ENCODE results near the gene RBM48.

DNA sequence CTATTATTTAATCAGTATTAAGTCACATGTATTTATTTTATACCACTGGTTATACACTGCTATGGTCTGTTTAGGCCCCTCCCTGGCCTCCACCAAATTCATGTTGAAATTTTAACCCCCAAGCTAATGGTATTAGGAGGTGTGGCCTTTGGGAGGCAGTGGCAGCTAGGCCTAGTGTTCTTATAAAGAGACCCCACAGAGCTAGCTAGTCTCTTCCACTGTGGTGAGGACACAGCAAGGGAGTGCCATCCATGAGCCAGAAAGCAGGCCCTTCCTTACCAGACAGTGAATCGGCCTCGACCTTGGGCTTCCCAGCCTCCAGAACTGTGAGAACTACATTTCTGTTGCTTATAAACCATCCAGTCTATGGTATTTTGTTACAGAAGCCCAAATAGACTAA, 28.7 kb downstream of the RBM48 start:
- TF ChIP-seq CTCF (conservative IDR thresholded peaks at IDR 0.05; ENCODE audit: low read depth, low read length) (no peak), EZH2 (IDR thresholded peaks at IDR 0.05; ENCODE audit: borderline replicate concordance, low read depth, low read length, poor library complexity, severe bottlenecking) (no peak)
